ENCODE results near the gene DMD. TPM values are rescaled to one million over a fixed set of nuclear protein-coding genes. Genes with fewer than 3 reads are reported as not detected.

The DMD gene
- total and polyA plus RNA-seq, 2 of the 8 experiments (the other 6 are each of a cell fraction or from before 2014, with no cell fraction given), result 4.8 to 7.4 TPM

DNA sequence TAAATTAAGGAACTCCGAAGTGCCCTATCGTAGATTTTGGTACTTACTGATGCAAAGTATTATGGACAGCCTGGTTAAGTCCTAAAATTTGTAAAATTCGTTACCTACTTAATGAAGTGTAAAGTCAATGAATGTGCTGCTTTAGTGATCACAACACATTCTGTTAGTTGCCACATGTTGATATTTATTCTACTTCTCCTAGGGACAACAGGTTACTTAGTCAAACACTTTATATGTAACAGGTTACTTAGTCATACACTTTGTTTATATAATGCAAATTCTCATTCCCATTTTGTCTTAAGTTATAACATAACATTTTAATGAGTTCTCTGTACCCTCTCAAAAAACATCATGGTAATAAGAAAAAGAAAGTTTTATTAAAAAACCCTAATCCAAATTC is 1496.6 kb downstream of the DMD start:
- WGBS, 2 experiments (ENCODE audit: extremely low coverage in 1 of 2, insufficient coverage in 1 of 2, insufficient read length in 1 of 2, insufficient replicate concordance in 2 of 2, low coverage in 1 of 2, low lambda C conversion rate in 2 of 2, missing lambda C conversion rate in 1 of 2), result 91% methylated on average over 3 of the region's 3 CpGs; no CpG with 5 or more reads in 1 of the 2 experiments
- Histone ChIP-seq H3K23me2 (ENCODE audit: low read depth, low read length) (no peaks in the 10 kb centered on the region), H4K8ac (ENCODE audit: extremely low read depth, insufficient read depth, low read length) (no peak overlapping the region), H3K23ac (ENCODE audit: insufficient read length) (no peak overlapping the region), H3K79me2 (ENCODE audit: control insufficient read depth in 1 of 2, insufficient read depth in 2 of 2, low read length in 2 of 2) (no peaks in the 10 kb centered on the region), H3K4me1 (replicated peaks in 1 of 4; ENCODE audit: control insufficient read depth in 3 of 4, insufficient read depth in 4 of 4, low read length in 3 of 4) (no peaks in the 10 kb centered on the region), H3K9me3 (ENCODE audit: insufficient read depth in 2 of 2, low read depth in 1 of 2, low read length in 1 of 2) (no peaks in the 10 kb centered on the region), H2AK5ac (ENCODE audit: low read depth, low read length) (no peak overlapping the region), H3K4ac (replicated peaks; ENCODE audit: insufficient read length, low read depth, low read length) (no peak overlapping the region), H3K27me3 (replicated peaks in 1 of 4; ENCODE audit: control insufficient read depth in 3 of 4, extremely low read depth in 1 of 4, insufficient read depth in 3 of 4, low read length in 3 of 4) (no peaks in the 10 kb centered on the region), H4K5ac (ENCODE audit: insufficient read length, low read depth, low read length) (no peak overlapping the region), H3K27ac (ENCODE audit: low read depth, low read length) (no peak overlapping the region), H3K56ac (replicated peaks; ENCODE audit: insufficient read length, low read depth, low read length) (no peak overlapping the region), H4K91ac (replicated peaks; ENCODE audit: insufficient read length, low read length) (no peak overlapping the region), H2BK15ac (ENCODE audit: low read length) (no peak overlapping the region), H3K79me1 (ENCODE audit: low read depth, low read length) (no peaks in the 10 kb centered on the region), H3K18ac (ENCODE audit: extremely low read depth, low read length) (no peak overlapping the region), H3K14ac (ENCODE audit: insufficient read length) (no peak overlapping the region), H3K4me2 (ENCODE audit: insufficient read depth in 1 of 2, low read depth in 2 of 2, low read length in 2 of 2) (no peak overlapping the region), H2AFZ (ENCODE audit: low read length) (no peak overlapping the region), H2BK12ac (ENCODE audit: low read depth, low read length) (no peak overlapping the region), H2BK5ac (ENCODE audit: low read depth, low read length) (no peak overlapping the region), H3K9ac (replicated peaks in 1 of 4; ENCODE audit: extremely low read depth in 1 of 4, low read depth in 3 of 4, low read length in 3 of 4) (no peak overlapping the region), H4K20me1 (replicated peaks in 1 of 2; ENCODE audit: control insufficient read depth in 1 of 2, insufficient read depth in 2 of 2, low read length in 2 of 2) (no peaks in the 10 kb centered on the region), H2BK20ac (ENCODE audit: low read length) (no peak overlapping the region), H2BK120ac (replicated peaks; ENCODE audit: low read depth, low read length) (no peak overlapping the region), H3K36me3 (ENCODE audit: control insufficient read depth in 2 of 4, insufficient read depth in 4 of 4, low read length in 3 of 4) (no peaks in the 10 kb centered on the region), H3K4me3 (ENCODE audit: extremely low read depth in 1 of 4, insufficient read depth in 2 of 4, low read depth in 3 of 4, low read length in 4 of 4) (no peak overlapping the region)
- TF ChIP-seq GTF2F1 (IDR thresholded peaks at IDR 0.05; ENCODE audit: borderline replicate concordance, low read depth, low read length) (no peak), SIN3A (conservative IDR thresholded peaks at IDR 0.05 in 1 of 2, IDR thresholded peaks at IDR 0.05 in 1 of 2; ENCODE audit: low read depth in 1 of 2, low read length in 2 of 2) (no peak), SUZ12 (IDR thresholded peaks at IDR 0.05; ENCODE audit: low read length) (no peak), TEAD4 (IDR thresholded peaks at IDR 0.05; ENCODE audit: low read depth, low read length) (no peak), BCL11A (IDR thresholded peaks at IDR 0.05; ENCODE audit: low read depth in 2 of 2, low read length in 2 of 2) (no peak), KDM4A (IDR thresholded peaks at IDR 0.05; ENCODE audit: low read depth, low read length, severe bottlenecking) (no peak), JUN (IDR thresholded peaks at IDR 0.05; ENCODE audit: low read depth, low read length) (no peak), GABPA (IDR thresholded peaks at IDR 0.05; ENCODE audit: borderline replicate concordance, insufficient read depth, low read length) (no peak), RFX5 (IDR thresholded peaks at IDR 0.05; ENCODE audit: borderline replicate concordance, low read depth, low read length) (no peak), CEBPB (IDR thresholded peaks at IDR 0.05; ENCODE audit: low read depth, low read length) (no peak), MAFK (IDR thresholded peaks at IDR 0.05; ENCODE audit: low read depth, low read length) (no peak)
- TF ChIP-seq, protein P1, sequence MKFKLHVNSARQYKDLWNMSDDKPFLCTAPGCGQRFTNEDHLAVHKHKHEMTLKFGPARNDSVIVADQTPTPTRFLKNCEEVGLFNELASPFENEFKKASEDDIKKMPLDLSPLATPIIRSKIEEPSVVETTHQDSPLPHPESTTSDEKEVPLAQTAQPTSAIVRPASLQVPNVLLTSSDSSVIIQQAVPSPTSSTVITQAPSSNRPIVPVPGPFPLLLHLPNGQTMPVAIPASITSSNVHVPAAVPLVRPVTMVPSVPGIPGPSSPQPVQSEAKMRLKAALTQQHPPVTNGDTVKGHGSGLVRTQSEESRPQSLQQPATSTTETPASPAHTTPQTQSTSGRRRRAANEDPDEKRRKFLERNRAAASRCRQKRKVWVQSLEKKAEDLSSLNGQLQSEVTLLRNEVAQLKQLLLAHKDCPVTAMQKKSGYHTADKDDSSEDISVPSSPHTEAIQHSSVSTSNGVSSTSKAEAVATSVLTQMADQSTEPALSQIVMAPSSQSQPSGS (IDR thresholded peaks at IDR 0.05; ENCODE audit: low read length), result no peak
- ChIA-PET CTCF (ENCODE audit: partially characterized antibody) (no interaction called here), POLR2A (ENCODE audit: partially characterized antibody) (no interaction called here)
- no peak for FAIRE-seq
- DNase-seq (ENCODE audit: low read depth in 1 of 2, low spot score in 2 of 2), result no peak

All from H1 (cell line).